ENCODE measurements around the gene ARFGEF3. TPM values are rescaled to one million over a fixed set of nuclear protein-coding genes. Genes with fewer than 3 reads are reported as not detected.

ARFGEF3 gene
- total and polyA plus RNA-seq, 2 experiments from 2014 or later, result 0.43 to 1.1 TPM

DNA sequence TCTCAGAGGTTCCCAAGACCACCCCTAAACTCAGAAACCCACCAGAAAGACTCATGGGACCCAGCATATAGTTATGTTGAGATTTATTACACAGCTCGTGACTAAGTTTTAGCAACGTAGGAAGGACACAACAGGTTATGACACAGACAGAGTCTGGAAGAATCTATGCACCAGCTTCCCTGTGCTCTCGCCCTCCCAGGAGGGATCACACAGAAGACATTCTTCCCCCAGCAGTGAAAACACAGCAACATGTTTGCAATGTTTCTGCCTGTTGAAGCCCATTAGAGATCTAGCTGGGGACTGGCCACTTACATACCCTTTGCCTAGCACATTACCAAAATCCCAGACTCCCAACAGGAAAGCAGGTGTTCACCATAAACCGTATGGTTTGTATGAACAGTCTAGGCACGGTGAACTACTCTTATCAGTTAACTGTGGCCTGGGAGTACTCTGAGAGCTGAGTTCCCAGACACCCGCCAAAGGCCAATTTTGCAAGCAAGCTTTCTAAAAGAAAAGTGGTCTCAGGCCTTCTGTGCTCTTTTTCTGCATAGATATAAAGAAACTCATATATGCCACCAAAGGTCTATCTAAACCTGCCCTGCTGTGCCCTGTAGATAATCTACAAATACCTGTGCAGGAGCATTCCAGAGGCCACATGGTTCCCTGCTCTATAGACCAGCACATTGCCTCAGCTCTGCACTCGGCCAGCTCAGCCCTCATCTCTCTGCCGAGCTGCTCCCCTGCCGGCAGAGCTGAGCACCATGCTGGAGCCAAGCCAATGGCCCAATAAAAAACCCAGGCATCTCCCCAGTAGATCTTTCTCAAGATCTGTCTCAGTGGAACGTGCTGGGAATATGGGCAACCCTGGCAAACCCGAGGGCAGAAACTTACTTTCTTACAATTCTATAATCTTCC lies 146.3 kb downstream of the ARFGEF3 start:
- TF ChIP-seq, protein P1, sequence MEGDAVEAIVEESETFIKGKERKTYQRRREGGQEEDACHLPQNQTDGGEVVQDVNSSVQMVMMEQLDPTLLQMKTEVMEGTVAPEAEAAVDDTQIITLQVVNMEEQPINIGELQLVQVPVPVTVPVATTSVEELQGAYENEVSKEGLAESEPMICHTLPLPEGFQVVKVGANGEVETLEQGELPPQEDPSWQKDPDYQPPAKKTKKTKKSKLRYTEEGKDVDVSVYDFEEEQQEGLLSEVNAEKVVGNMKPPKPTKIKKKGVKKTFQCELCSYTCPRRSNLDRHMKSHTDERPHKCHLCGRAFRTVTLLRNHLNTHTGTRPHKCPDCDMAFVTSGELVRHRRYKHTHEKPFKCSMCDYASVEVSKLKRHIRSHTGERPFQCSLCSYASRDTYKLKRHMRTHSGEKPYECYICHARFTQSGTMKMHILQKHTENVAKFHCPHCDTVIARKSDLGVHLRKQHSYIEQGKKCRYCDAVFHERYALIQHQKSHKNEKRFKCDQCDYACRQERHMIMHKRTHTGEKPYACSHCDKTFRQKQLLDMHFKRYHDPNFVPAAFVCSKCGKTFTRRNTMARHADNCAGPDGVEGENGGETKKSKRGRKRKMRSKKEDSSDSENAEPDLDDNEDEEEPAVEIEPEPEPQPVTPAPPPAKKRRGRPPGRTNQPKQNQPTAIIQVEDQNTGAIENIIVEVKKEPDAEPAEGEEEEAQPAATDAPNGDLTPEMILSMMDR (IDR thresholded peaks at IDR 0.05; ENCODE audit: low read depth, low read length), result peak; percentile 33
- no peak overlapping the region for H3K27ac ChIP-seq
- no peaks in the 10 kb centered on the region for H3K4me1 ChIP-seq (ENCODE audit: low read depth)
- H3K4me3 ChIP-seq, result no peak overlapping the region
- H3K27me3 ChIP-seq, result no peaks in the 10 kb centered on the region
- no peaks in the 10 kb centered on the region for H3K36me3 ChIP-seq
- DNase-seq (ENCODE audit: low read depth in 1 of 2, low spot score in 1 of 2), result peak in 1 of 2 donors; percentile 47
- no peaks in the 10 kb centered on the region for H3K9me3 ChIP-seq (ENCODE audit: low read depth)

DNA sequence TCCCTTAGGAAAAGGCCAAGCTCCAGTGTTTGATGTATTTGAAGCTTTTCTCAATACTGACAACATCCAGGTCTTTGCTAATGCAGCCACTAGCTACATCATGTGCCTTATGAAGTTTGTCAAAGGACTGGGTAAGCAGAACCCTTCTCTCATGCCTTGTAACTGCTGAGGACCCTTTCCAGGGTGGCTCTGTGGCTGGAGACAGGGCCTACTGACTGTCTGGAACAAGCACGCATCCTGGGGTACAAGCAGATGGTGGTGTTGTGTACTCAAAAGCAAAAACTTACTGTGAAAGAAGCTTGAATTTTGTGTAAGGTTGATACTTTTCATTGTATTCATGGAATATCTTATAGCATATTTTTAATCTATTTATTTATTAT lies 147.0 kb downstream of the ARFGEF3 start:
- TF ChIP-seq, protein P1 (IDR thresholded peaks at IDR 0.05; ENCODE audit: low read depth, low read length), result no peak
- H3K27ac ChIP-seq, result no peak overlapping the region
- H3K36me3 ChIP-seq, result no peaks in the 10 kb centered on the region
- H3K4me3 ChIP-seq, result no peak overlapping the region
- H3K4me1 ChIP-seq (ENCODE audit: low read depth), result no peaks in the 10 kb centered on the region
- DNase-seq (ENCODE audit: low read depth in 1 of 2, low spot score in 1 of 2), result no peak
- H3K9me3 ChIP-seq (ENCODE audit: low read depth), result no peaks in the 10 kb centered on the region
- no peaks in the 10 kb centered on the region for H3K27me3 ChIP-seq

GRCh38 chr6:138309695-138310094 lies 148.0 kb downstream of the ARFGEF3 start:
- TF ChIP-seq, protein P1 (IDR thresholded peaks at IDR 0.05; ENCODE audit: low read depth, low read length), result no peak
- H3K36me3 ChIP-seq, result no peaks in the 10 kb centered on the region
- no peaks in the 10 kb centered on the region for H3K4me1 ChIP-seq (ENCODE audit: low read depth)
- no peak overlapping the region for H3K4me3 ChIP-seq
- H3K27me3 ChIP-seq, result no peaks in the 10 kb centered on the region
- no peak for DNase-seq (ENCODE audit: low read depth in 1 of 2, low spot score in 1 of 2)
- no peaks in the 10 kb centered on the region for H3K9me3 ChIP-seq (ENCODE audit: low read depth)
- no peak overlapping the region for H3K27ac ChIP-seq

GRCh38 chr6:138310294-138310693 lies 148.6 kb downstream of the ARFGEF3 start:
- H3K9me3 ChIP-seq (ENCODE audit: low read depth), result no peaks in the 10 kb centered on the region
- H3K36me3 ChIP-seq, result no peaks in the 10 kb centered on the region
- H3K27me3 ChIP-seq, result no peaks in the 10 kb centered on the region
- no peaks in the 10 kb centered on the region for H3K4me1 ChIP-seq (ENCODE audit: low read depth)
- no peak overlapping the region for H3K4me3 ChIP-seq
- TF ChIP-seq, protein P1 (IDR thresholded peaks at IDR 0.05; ENCODE audit: low read depth, low read length), result no peak
- peak; percentile 14 to 17 for DNase-seq (ENCODE audit: low read depth in 1 of 2, low spot score in 1 of 2)
- no peak overlapping the region for H3K27ac ChIP-seq

DNA sequence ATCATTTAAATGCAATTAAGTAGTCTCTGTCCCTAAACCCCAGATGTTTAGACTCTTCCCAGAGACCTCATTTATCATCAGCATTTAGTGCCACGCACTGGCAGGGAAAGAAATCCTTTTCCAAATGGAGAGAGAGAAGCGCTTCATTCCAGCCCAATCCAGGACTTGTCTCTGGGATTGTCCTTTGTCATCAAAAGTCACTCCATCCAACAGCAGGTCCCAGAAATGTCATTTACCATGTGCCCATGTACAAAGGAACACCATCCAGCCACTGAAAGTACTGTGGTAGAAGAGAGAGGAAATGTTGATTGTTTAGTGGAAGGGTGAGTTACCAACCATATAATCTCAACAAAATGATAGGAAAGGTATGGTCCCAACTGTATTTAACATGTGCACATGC lies 149.1 kb downstream of the ARFGEF3 start:
- Histone ChIP-seq H3K27ac (no peak overlapping the region), H3K27me3 (no peaks in the 10 kb centered on the region), H3K4me3 (no peak overlapping the region), H3K9me3 (ENCODE audit: low read depth) (no peaks in the 10 kb centered on the region), H3K4me1 (ENCODE audit: low read depth) (no peaks in the 10 kb centered on the region), H3K36me3 (no peaks in the 10 kb centered on the region)
- TF ChIP-seq, protein P1 (IDR thresholded peaks at IDR 0.05; ENCODE audit: low read depth, low read length), result no peak
- no peak for DNase-seq (ENCODE audit: low read depth in 1 of 2, low spot score in 1 of 2)
